Mammary epithelial cell (primary cell): ENCODE data around the gene HERPUD2.

Experiments used
- CTCF ChIP-seq, 2 donors: IDR thresholded peaks in 1 of 2; conservative IDR thresholded peaks in 1 of 2; 2 replicates each; pipeline ENCODE4 v1.5.1; 2011 to 2012; ENCODE audit warnings: inconsistent platforms in 2 of 2, low read length in 2 of 2, mild to moderate bottlenecking in 2 of 2, control low read depth in 1 of 2, low read depth in 1 of 2; ENCODE audit not compliant: insufficient read depth in 1 of 2; ENCODE audit errors: extremely low read depth in 1 of 2
- EZH2 ChIP-seq: IDR thresholded peaks from 2 replicates; pipeline ENCODE4 v1.6.1; 2012; ENCODE audit warnings: low read length, inconsistent platforms, borderline replicate concordance

- TF ChIP-seq CTCF (conservative IDR thresholded peaks at IDR 0.05 in 1 of 2, IDR thresholded peaks at IDR 0.05 in 1 of 2; ENCODE audit: extremely low read depth in 1 of 2, insufficient read depth in 1 of 2, low read depth in 1 of 2, low read length in 2 of 2) (no peak), EZH2 (no peak)
Measured at GRCh38 chr7:35726654-35727053, 31.7 kb upstream of the HERPUD2 start.
